HepG2 (cell line): ENCODE results near the gene CDC42EP4. TPM values are rescaled to one million over a fixed set of nuclear protein-coding genes. Genes with fewer than 3 reads are reported as not detected.
A peak's percentile ranks its signal among the peaks of the same experiment; 100 is the strongest.

Experiments used
- ATF1 ChIP-seq: IDR thresholded peaks from 2 replicates; pipeline ENCODE4 v1.6.1; 2016; ENCODE audit warnings: mild to moderate bottlenecking, control low read depth
- ATF7 ChIP-seq, 2 experiments: fragments of 450-650 bp in 1 of 2; sonication (generic) in 1 of 2; formaldehyde crosslinking in 1 of 2; IDR thresholded peaks; 2 replicates each; pipeline versions ENCODE4 v1.4.0 to v1.6.1; 2016 to 2020; ENCODE audit warnings: antibody characterized with exemption in 1 of 2, mild to moderate bottlenecking in 1 of 2, missing genetic modification reagents in 1 of 2
- EP300 ChIP-seq, 3 experiments: sonication (generic) in 1 of 3; formaldehyde crosslinking in 1 of 3; IDR thresholded peaks; 2 replicates each; pipeline versions ENCODE4 v1.5.1 to v1.6.1; 2011 to 2020; ENCODE audit warnings: low read depth in 2 of 3, low read length in 2 of 3, borderline replicate concordance in 1 of 3, improper control_type of control experiment in 1 of 3, mild to moderate bottlenecking in 1 of 3, missing genetic modification reagents in 1 of 3, moderate library complexity in 1 of 3
- MAF1 ChIP-seq: sonication (generic); formaldehyde crosslinking; IDR thresholded peaks from 2 replicates; pipeline ENCODE4 v1.5.0; 2020; ENCODE audit warnings: missing genetic modification reagents, borderline replicate concordance
- MATR3 ChIP-seq: sonication (generic); formaldehyde crosslinking; IDR thresholded peaks from 2 replicates; pipeline ENCODE4 v1.4.0; 2020; ENCODE audit warnings: missing genetic modification reagents
- PHF21A ChIP-seq: sonication (generic); formaldehyde crosslinking; IDR thresholded peaks from 2 replicates; pipeline ENCODE4 v1.5.0; 2020; ENCODE audit warnings: mild to moderate bottlenecking, missing genetic modification reagents
- PRDM15 ChIP-seq: sonication (generic); formaldehyde crosslinking; IDR thresholded peaks from 2 replicates; pipeline ENCODE4 v1.4.0; 2020; ENCODE audit warnings: missing genetic modification reagents
- RBM39 ChIP-seq: fragments of 200-400 bp; formaldehyde crosslinking; IDR thresholded peaks from one replicate; pipeline ENCODE4 v1.6.1; 2018; ENCODE audit warnings: antibody characterized with exemption, mild to moderate bottlenecking, low read depth, low read length; ENCODE audit not compliant: poor library complexity, severe bottlenecking
- ZNF275 ChIP-seq: sonication (generic); formaldehyde crosslinking; IDR thresholded peaks from 2 replicates; pipeline ENCODE4 v1.8.0; 2022; ENCODE audit warnings: missing genetic modification reagents, mild to moderate bottlenecking, inconsistent platforms, borderline replicate concordance
- ZNF280D ChIP-seq: sonication (generic); formaldehyde crosslinking; IDR thresholded peaks from 2 replicates; pipeline ENCODE4 v1.5.1; 2020; ENCODE audit warnings: mild to moderate bottlenecking, missing genetic modification reagents
- ZNF468 ChIP-seq: sonication (generic); formaldehyde crosslinking; IDR thresholded peaks from 2 replicates; pipeline ENCODE4 v1.8.0; 2022; ENCODE audit warnings: mild to moderate bottlenecking, moderate library complexity, missing genetic modification reagents
- ZNF557 ChIP-seq: sonication (generic); formaldehyde crosslinking; IDR thresholded peaks from 2 replicates; pipeline ENCODE4 v1.4.0; 2020; ENCODE audit warnings: missing genetic modification reagents
- ZNF724P ChIP-seq: sonication (generic); formaldehyde crosslinking; IDR thresholded peaks from 2 replicates; pipeline ENCODE4 v1.8.0; 2022; ENCODE audit warnings: missing genetic modification reagents, borderline replicate concordance
- ZNF792 ChIP-seq: IDR thresholded peaks from 2 replicates; pipeline ENCODE4 v1.6.1; 2016
- polyA plus RNA-seq, 8 experiments: library from polyadenylated mRNA; depleted of rRNA in 3 of 8; stranded (reverse) in 7 of 8; unstranded in 1 of 8; fragments of >200 nt; fragmentation: Illumina TruSeq in 4 of 8; extraction: Trizol in 4 of 8; gene quantifications; 2 replicates each; pipeline versions ENCODE4 v1.2.1 to v1.2.3, GENCODE V29; 2011 to 2016; ENCODE audit warnings: low read depth in 4 of 8, missing spikeins in 1 of 8, mixed read lengths in 1 of 8; ENCODE audit not compliant: insufficient read depth in 1 of 8
- total RNA-seq, 5 experiments: library from RNA; depleted of rRNA; stranded (reverse); fragments of >200 nt; fragmentation: Illumina TruSeq; extraction: Trizol; gene quantifications; 2 replicates each; pipeline ENCODE4 v1.2.3, GENCODE V29; 2016; ENCODE audit warnings: low read depth in 1 of 5

The CDC42EP4 gene
- total and polyA plus RNA-seq, 2 of the 13 experiments (the other 11 are each of a cell fraction or from before 2014, with no cell fraction given) = 19.0 to 54.0 TPM

DNA sequence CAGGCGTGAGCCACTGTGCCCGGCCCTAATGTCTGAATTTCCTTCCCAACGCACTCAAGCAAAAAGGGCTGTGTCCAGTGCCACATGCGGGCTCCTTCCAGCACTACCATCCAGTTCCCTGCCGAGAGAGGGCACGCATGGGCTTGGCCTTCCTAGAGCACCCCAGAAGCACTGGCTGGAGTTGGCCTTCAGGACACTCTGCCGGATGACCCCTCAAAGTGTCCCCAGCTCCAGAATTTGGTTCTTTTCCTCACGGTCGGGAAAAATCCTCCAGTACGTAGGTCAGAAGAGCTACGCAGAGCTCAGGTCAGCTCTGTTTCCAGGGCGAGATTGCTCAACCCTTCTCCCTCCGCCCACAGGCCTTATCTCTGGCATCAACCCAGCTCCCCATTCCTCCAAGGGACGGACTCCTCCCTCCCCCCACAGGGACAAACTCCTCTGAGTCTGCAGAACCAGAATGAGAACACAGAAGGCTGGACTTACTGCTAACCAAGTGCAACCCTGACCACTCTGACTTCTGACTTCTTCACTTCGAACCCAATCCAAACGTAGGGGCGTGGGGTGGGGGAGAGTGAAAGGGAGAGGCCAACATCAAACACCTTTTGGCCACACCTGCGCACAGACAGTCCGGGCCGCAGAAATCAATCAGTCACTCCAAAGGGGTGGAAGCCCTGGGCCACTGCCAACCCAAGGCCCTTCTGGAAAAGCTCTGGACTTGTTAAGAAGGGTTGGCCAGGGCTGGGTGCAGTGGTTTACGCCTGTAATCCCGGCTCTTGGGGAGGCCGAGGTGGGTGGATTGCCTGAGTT, 3.6 kb downstream of the CDC42EP4 start (continued):
- TF ChIP-seq PRDM15 (CRISPR knock-in tag) = peak; percentile 48; the same call in 1 of the 2 replicates
- no peak for TF ChIP-seq ATF7 (IDR thresholded peaks at IDR 0.05)
- no peak; the same call in 1 of the 2 replicates for TF ChIP-seq ATF7 (CRISPR knock-in tag; IDR thresholded peaks at IDR 0.05)
- TF ChIP-seq ZNF557 (CRISPR knock-in tag) = peak; percentile 93; the same call in 1 of the 2 replicates
- peak; percentile 70; the same call in 1 of the 2 replicates for TF ChIP-seq ZNF792 (CRISPR knock-in tag)
- TF ChIP-seq RBM39 = no peak
- 0 out of 2 replicates have a peak, but pooled peaks have one; percentile 46 for TF ChIP-seq MAF1 (CRISPR knock-in tag)
- no peak for TF ChIP-seq MATR3 (CRISPR knock-in tag)
- TF ChIP-seq ATF1 (CRISPR knock-in tag) = no peak
- TF ChIP-seq EP300 (IDR thresholded peaks at IDR 0.05; ENCODE audit: low read depth in 2 of 2, low read length in 2 of 2) = peak; percentile 32 to 64; a peak in 3 of 4 replicates
- peak; percentile 73; the same call in 1 of the 2 replicates for TF ChIP-seq EP300 (CRISPR knock-in tag; IDR thresholded peaks at IDR 0.05; ENCODE audit: borderline replicate concordance)
- peak; percentile 92 for TF ChIP-seq ZNF280D
- TF ChIP-seq ZNF468 (CRISPR knock-in tag) = no peak
- peak; percentile 97 for TF ChIP-seq PHF21A (CRISPR knock-in tag)
- TF ChIP-seq ZNF275 (CRISPR knock-in tag) = peak; percentile 73; the same call in 1 of the 2 replicates
- no peak for TF ChIP-seq ZNF724P
